ENCODE data around the gene RAMP2.
A peak's percentile ranks its signal among the peaks of the same experiment; 100 is the strongest.
"Not testable (repeated sequence)": the region's sequence is repeated elsewhere in the genome, so short reads cannot be mapped to it uniquely, and the experiment has no call there.

Gene RAMP2, protein sequence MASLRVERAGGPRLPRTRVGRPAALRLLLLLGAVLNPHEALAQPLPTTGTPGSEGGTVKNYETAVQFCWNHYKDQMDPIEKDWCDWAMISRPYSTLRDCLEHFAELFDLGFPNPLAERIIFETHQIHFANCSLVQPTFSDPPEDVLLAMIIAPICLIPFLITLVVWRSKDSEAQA

DNA sequence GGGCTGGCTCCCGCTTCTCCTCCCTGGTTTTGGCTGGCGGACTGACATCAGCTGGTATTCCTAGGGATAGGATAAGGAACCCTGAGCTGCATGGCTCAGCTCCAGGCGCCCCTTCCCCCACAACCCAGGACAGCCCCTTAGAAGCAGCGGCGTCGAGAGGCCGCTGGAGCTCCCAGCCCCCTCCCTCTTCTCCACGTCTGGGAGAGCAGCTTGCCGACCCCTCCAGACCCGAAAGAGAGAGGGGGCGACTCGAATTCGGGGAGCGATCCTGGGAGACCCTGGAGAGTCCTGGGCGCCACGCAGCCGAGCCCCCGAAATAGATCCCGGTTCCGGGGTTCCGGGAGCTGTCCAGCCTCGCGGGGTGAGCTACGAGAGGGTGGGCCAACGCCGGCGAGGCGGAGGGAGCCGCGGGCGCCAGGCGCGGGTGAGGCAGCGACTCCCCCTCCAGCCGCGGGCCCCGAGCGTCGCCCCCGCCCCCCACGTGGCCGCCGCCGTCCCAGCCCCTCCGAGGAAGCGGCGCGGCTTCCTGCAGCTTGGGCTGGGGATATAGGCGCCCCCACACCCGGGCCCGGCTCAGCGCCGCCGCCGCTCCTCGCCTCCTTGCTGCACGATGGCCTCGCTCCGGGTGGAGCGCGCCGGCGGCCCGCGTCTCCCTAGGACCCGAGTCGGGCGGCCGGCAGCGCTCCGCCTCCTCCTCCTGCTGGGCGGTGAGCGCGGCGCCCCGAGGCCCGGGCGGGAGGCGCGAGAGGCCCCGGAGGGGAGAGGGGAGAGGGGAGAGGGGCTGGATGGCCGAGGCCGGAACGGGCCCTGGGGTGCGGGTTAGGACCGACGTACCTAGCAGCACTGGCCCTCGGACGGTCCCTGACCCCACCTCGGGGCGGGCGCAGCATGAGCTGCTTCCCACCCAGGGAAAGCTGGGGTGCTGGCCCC lies at the start of gene RAMP2:
TSS of gene RAMP2 (plus strand) at position 576 of the 930 bp plus-strand sequence. CDS start at position 611, 35 bp downstream.
- DNase-seq (ENCODE audit: low read depth), result no peak

DNA sequence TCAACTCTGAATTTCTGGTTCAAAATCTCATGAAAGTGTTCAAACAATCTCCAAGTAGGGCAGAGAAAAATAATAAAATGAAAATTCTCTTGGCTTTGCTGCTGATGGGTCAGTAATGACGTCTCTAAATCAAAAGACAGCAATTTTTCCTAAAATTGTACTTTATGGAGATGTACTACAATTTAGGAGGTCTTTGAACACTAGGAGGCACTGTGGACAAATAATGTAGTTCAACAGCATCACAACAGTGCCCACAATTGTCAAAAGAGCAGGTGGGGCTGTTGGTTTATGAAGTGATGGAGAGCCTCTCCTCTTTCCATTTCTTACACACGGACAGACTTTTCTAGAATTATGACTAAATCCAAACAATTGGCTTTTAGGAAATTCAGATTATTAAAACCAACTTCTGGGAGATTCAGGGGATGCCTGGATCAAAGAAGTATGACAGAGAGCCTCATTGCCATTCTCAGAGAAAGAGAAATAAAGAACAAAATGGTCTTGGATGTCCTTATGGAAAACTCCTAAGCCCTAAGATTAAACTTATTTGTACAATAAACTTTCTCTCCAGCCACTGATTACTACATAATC lies 39.9 kb upstream of the RAMP2 start:
- DNase-seq (ENCODE audit: low read depth), result peak; percentile 2

DNA sequence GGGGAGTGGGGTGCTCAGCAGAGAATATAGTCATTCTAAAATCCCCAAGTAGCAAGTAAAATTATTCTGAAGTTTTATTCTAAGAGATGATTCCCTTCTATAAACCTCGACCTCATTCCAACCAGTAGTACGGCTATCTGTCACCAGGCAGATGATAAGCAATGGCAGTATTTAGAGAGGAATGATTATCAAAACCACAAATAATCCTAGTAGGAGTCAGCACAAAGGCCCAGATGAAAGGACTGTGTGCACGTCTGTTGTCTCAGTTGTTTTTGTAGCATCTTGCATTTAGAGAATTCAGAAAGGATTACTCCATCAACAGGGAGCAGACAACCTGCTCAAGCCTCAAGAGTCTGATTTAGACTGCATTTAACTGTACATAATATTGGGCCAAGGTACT lies 37.4 kb upstream of the RAMP2 start:
- no peak for DNase-seq (ENCODE audit: low read depth)

DNA sequence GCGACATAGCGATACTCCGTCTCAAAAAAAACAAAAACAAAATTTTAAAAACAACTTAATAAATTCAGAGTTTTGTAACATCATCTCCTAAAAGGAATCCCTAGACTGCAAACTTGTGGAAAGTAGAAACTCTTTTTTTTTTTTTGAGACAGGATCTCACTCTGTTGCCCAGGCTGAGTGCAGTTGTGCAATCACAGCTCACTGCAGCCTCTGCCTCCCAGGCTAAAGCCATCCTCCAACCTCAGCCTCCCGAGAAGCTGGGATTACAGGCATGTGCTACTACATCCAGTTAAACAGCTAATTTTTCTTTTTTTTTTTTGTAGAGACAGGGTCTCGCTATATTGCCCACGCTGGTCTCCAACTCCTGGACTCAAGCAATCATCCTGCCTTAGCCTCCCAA lies 35.9 kb upstream of the RAMP2 start:
- DNase-seq (ENCODE audit: low read depth), result no peak

DNA sequence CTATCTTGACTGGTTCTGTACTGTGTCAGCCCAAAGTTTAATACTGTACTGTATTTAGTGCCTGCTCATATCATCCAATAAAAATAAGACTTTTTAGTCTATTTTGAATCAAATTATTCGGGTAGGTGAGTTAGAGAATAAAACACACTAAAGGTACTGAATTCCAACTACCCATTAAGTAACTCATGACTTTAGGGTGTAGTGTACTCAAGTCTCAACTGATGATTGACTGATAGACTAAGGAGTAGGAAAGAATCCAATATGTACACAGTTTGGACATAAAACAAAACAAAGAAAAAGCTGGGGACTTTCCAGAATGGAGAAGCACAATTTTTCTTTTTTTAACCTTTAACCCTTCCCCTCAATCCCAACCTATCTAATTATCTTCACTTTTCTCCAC lies 20.3 kb upstream of the RAMP2 start:
- DNase-seq (ENCODE audit: low read depth), result no peak

DNA sequence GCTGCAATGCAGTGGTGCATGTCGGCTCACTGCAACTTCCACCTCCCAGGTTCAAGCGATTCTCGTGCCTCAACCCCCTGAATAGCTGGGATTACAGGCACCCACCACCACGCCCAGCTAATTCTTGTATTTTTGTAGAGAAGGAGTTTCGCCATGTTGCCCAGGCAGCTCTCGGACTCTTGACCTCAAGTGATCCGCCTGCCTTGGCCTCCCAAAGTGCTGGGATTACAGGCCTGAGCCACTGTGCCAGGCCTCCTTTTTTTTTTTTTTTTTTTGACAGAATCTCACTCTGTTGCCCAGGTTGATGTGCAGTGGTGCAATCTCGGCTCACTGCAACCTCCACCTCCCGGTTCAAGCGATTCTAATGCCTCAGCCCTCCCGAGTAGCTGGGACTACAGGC lies 18.1 kb upstream of the RAMP2 start:
- not testable (repeated sequence) for DNase-seq (ENCODE audit: low read depth)

DNA sequence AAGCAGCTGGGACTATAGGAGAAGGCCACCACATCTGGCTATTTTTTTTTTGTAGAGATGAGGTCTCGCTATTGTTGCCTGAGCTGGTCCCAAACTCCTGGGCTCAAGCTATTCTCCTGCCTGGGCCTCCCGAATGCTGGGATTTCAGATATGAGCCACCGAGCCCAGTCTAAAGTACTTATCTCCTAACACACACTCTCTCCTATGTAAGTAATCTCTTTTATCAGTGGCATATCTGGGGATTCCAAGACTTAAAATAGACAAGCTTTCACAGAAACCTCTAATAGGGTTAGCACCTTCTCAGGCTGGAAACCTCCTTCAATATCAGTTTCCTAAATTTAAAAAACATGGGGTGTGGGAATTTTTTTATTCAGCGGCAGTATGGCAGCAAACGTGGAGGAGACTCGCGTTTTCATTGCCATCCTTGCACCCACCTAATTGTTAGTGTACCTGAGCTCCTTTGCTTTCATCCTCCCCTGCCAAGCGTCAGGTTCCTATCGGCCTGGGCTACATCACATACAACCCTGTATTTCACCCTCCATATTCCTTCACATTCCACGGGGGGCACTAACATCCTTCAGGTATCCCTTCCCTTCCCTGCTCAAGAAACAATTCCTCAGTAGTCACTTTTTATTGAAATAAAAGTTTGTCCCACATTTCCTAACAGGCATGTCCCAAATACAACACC lies 17.3 kb upstream of the RAMP2 start:
- DNase-seq (ENCODE audit: low read depth), result no peak

DNA sequence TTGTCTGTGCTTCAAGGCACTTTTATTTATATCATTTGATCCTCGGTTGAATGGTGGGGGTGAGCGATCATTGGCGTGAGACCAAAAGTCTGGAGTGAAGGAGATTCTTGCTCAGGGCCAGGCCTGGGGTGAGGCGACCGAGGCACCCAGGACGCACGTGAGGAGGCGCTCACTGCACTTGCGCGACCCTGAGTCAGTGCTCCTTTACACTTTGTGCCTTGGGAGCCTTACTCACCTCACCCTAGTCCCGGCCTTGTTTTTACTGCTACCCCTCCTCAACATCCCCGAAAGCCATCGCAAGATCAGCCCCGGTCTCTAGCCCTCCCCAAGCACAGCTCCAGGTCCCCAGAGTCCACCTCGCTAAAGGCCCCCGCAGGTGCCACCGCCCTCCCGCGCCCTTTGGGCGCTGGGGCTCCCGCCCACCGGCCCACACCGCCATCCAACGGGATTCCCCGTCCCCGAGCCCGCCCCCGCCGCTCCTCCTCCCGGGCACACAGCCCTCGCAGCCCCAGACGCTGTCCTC lies 16.7 kb upstream of the RAMP2 start:
- peak; percentile 52 for DNase-seq (ENCODE audit: low read depth)

DNA sequence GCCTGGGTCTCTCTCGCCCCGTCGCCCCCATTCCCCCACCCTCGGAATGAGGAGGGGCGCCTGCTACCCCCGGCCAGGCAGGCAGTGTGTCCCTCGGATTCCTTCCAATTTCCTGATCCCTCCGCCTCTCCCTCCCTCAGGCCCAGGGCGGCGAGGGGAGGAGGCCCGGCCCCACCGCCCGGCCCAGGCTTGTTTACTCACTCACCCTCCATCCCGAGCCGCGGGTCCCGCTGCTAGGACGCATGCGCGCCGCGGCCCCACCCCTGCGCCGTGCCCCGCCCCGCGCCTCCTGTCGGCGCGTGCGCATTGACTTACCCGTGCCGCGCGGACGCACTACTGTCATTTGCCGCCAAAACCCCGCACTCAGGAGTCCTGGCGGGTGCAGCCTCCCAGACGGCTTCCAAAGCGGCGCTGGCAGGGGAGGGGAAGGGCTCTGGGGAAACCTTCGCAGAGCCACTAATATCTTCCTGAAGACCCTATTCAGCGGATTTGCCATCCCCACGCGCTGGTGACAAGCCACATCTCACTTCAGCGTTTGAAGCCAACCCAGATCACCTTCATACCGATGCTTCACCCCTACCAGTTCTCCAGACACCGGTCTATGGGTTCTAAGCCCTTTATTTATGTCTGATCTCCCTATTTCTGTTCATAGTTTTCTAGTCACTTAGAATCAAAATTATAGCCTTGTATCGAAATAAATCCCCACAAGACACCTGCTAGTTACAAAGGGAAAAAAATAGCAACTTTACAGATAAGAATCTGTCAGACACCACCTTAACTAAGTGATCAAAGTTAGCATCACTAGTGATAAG lies 16.0 kb upstream of the RAMP2 start, which contains the start of gene EZH1:
TSS of gene EZH1 (minus strand) at position 235 of the 812 bp plus-strand sequence. CDS start 16,099 bp downstream, outside the sequence.
- DNase-seq (ENCODE audit: low read depth), result peak; percentile 88

DNA sequence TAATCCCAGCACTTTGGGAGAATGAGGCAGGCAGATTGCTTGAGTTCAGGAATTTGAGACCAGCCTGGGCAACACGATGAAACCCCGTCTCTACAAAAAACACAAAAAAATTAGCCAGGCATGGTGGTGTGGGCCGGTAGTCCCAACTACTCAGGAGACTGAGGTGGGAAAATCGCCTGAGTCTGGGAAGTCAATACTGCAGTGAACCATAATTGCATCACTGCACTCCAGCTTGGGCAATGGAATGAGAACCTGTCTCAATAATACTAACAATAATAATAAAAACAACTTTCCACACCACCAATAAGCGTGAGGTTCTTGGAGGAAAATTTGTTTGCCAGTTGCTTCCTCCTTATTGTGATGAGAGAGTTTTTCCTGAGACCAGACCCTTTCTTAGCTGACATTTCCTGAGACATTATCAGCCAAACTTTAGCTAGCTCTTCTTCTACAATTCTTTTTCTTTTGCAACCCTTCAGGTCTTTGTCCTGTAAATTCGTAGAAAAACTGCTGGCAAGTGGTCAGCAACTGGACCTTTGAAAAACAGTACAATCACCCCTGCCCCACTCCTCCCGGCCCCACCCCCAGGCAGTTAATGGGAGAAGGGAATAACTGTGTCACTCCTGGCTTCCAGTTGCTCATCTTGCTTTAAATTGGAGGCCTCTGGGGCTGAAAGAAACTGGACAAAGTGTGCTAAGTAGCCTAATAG lies 12.7 kb upstream of the RAMP2 start:
- no peak for DNase-seq (ENCODE audit: low read depth)

DNA sequence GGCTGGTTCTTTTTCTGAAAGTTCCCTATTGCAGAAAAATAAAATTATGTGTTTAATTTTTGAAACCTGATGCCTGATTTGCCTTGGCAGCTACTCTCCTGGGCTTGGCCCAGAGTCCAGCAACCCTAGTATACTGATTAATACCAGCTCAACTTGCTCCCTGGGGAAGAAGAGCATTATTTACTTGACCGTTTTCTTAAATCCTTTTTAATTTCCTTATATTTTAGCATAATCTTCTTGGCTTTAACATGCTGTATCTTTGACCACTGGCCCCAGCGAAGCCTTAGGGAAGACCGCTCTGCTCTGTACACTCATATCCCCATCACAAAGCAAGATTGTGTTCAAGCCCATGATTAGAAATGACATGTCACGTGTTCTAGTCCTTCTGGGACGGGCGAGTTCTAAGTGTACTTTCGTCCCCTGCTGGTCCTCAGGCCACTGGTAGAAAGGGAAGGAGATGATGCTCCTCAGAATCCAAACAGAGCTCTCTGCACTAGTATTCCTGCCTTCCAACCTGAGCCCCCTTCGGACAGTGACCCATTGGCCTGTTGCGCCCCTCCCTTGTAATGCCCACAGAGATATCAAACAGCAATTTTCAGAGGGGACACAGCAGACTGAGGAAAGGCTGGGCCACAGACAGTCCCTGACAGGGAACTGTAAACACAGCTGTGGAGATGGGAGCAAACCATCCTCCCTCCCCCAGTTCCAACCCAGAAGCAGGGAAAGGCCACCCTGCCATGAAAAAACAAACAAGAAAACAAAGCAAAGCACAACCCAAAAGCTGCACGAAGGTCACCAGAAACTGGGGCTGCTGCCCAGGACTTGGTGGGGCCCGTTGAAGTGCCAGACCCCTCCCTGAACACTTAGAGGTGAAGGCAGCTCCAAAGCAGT lies 11.9 kb upstream of the RAMP2 start:
- DNase-seq (ENCODE audit: low read depth), result no peak

DNA sequence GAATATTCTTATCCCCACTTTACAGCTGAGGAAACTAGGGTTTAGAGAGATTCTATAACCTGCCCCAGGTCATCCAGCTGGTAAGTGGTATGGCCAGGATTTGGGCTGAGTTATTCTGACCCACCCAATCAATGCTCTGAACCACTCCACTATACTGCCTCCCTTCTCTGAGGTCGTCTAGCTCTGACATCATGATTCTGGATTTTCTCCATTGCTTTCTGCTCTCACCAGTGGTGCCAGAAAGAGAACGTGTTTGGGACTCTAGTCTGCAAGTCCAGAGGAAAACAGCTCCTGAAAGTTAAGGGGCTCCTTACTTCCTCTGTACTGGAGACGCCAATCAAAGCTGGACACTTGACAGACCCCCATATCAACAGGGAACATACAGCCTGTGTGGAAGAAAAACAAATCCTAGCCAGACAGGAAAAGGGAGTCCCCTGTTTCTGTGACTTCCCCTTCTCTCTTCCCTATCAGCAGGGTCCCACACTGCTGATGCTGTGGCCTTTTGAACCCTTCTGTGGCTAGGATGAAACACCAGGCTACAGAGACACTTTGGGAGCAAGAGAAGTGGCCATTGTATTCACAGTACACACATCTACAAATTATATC lies 10.2 kb upstream of the RAMP2 start:
- no peak for DNase-seq (ENCODE audit: low read depth)

DNA sequence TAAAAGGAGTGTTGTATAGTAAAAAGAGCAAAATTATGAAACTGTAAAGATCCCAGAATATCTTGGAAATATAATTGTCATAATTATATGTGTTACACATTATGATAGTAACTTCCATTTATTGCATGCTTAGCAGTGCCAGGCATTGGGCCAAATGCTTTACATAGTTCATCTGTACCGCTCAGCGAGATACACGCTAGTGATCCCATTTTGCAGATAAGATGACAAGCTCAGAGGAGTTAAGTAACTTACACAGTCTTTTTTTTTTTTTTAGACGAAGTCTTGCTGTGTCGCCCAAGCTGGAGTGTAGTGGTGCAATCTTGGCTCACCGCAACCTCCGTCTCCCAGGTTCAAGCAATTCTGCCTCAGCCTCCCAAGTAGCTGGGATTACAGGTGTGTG lies 9.4 kb upstream of the RAMP2 start:
- no peak for DNase-seq (ENCODE audit: low read depth)

DNA sequence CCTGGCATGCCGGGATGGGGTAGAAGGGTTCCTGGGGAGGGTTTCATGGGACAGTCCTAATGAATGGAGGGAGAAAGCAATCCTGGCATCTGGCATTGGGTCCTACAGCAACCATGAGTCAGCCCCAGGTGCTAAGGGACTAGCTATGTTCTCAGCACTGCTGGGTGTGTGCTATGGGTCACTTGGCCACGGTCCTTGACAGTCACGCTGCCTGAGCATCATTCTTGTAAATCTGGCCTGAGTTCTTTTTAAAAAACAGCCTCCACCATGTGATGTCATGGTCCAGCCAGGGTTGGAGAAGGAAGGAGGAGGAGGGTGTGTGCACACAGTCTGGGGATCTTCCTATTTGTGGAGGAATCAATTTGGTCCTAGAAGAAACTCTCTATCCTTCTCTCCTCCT lies 6.2 kb upstream of the RAMP2 start:
- no peak for DNase-seq (ENCODE audit: low read depth)

DNA sequence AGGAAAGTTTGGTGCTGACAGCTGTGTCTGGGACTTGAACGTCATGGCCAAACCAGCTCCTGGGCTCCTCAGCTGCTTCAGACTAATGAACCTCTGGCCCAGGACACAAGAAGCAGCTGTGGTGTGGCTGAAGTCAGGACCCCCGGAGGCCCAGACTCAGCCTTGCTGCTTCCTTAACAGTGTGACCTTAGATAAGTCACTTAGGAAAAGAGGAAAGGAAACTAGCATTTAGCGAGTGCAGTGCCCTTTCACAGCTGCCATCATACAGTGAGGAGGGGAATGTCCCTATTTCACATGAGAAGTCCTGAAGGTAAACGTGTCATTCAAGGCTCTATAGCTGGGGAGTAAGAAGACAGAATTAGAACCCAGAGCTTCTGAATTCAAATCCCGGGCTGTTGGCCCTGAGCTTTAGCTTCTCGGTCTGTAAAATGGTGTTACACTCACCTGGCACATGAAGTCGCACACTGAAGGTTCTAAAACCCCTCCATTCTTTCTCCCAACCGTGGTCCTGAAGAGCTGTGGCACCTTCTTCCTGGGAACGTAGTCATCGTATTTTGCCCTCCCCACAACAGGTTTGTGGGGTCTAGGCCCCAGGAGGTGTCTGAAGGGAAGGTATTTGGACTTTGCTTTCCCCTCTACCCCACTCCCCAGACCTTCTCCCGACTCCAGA lies 910 bp upstream of the RAMP2 start:
- no peak for DNase-seq (ENCODE audit: low read depth)

DNA sequence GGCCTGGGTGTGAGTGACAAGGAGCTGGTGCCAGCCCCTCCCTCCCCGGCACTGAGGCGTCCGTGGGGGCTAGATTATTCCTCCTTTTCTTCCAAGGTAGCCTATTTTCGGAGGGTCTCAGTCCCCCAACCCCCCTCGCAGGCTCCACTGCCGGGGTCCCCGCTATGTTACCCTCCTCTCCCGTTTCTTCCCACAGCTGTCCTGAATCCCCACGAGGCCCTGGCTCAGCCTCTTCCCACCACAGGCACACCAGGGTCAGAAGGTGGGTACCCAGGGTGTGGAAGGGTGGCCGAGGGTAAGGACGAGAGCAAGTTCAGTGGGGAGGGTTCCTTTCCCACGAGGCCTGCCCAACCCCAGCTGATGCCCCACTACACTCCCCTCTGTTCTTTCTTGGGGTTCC lies 611 bp downstream of the RAMP2 start:
- DNase-seq (ENCODE audit: low read depth), result no peak

DNA sequence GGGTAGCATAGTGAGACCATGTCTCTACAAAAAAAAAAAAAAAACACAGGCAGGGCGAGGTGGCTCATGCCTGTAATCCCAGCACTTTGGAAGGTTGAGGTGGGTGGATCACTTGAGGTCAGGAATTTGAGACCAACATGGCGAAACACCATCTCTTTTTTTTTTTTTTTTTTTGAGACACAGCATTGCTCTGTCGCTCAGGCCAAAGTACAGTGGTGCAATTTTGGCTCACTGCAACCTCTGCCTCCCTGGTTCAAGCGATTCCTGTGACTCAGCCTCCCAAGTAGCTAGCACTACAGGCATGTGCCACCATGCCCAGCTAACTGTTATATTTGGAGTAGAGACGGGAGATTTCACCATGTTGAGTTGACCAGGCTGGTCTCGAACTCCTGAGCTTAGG lies 5.1 kb downstream of the RAMP2 start:
- DNase-seq (ENCODE audit: low read depth), result no peak

DNA sequence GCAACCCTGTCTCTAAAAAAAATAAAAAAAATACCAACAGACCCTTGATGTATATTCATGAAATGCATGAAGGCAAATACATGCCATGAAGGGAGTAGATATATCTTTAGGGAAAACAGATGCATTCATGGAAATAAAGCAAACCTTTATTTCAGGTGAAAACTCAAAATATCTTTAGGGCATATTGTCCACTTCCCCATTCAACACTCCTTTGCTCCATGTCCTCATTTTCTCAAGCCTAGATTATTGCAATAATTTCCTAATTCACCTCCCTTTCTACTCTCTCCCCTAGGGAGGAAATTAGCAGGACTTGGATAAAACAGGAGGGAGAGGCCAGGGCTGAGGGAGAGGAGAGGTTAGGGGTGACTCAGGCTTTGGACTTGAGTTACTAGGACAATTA lies 6.5 kb downstream of the RAMP2 start:
- no peak for DNase-seq (ENCODE audit: low read depth)

DNA sequence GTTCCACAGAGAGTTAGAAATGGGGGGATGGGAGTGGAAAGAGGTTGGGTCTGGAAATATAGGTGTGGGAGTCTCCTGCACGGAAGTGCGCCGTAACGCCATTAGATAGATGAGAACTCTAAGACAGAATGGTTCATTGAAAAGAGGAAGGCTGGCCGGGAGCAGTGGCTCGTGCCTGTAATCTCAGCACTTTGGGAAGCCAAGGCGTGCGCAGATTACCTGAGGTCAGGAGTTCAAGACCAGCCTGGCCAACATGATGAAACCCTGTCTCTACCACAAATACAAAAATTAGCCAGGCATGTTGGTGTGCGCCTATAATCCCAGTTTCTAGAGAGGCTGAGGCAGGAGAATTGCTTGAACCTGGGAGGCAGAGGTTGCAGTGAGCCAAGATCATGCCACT lies 7.0 kb downstream of the RAMP2 start:
- DNase-seq (ENCODE audit: low read depth), result not testable (repeated sequence)
